ENCODE results near the gene FAU. TPM values are rescaled to one million over a fixed set of nuclear protein-coding genes. Genes with fewer than 3 reads are reported as not detected.

Gene FAU
- total and polyA plus RNA-seq, 2 of the 13 experiments (the other 11 are each of a cell fraction or from before 2014, with no cell fraction given), result 374 to 869 TPM

- TF ChIP-seq CREM (IDR thresholded peaks at IDR 0.05) (peak; percentile 80), CREM (CRISPR knock-in tag; IDR thresholded peaks at IDR 0.05) (no peak), ZNF441 (CRISPR knock-in tag; IDR thresholded peaks at IDR 0.05; ENCODE audit: borderline replicate concordance) (0 out of 2 replicates have a peak, but pooled peaks have one; percentile 10), PHF20 (CRISPR knock-in tag; IDR thresholded peaks at IDR 0.05) (peak; percentile 75; the same call in 1 of the 2 replicates), ZNF598 (CRISPR knock-in tag; IDR thresholded peaks at IDR 0.05; ENCODE audit: borderline replicate concordance) (peak; percentile 72; the same call in 1 of the 2 replicates), ATM (IDR thresholded peaks at IDR 0.05; ENCODE audit: borderline replicate concordance) (no peak), ZNF614 (CRISPR knock-in tag; IDR thresholded peaks at IDR 0.05; ENCODE audit: borderline replicate concordance) (no peak), ZNF660 (CRISPR knock-in tag; IDR thresholded peaks at IDR 0.05; ENCODE audit: borderline replicate concordance, low read depth) (no peak), SNRNP70 (IDR thresholded peaks at IDR 0.05; ENCODE audit: low read depth, low read length) (no peak), JUNB (CRISPR knock-in tag; IDR thresholded peaks at IDR 0.05; ENCODE audit: borderline replicate concordance) (no peak), POGZ (CRISPR knock-in tag; IDR thresholded peaks at IDR 0.05) (peak; percentile 67; the same call in 1 of the 2 replicates), RORA (CRISPR knock-in tag; IDR thresholded peaks at IDR 0.05) (no peak), CTCF (CRISPR knock-in tag; IDR thresholded peaks at IDR 0.05) (peak; percentile 24), PLRG1 (conservative IDR thresholded peaks at IDR 0.05) (no peak), HNRNPK (IDR thresholded peaks at IDR 0.05; ENCODE audit: low read depth, low read length, poor library complexity, severe bottlenecking) (peak; percentile 47), FOXA3 (CRISPR knock-in tag; IDR thresholded peaks at IDR 0.05) (no peak; the same call in 1 of the 2 replicates), TOE1 (CRISPR knock-in tag; IDR thresholded peaks at IDR 0.05) (no peak), RARG (CRISPR knock-in tag; IDR thresholded peaks at IDR 0.05; ENCODE audit: low read depth) (no peak; the same call in 1 of the 2 replicates), ZNF629 (CRISPR knock-in tag; conservative IDR thresholded peaks at IDR 0.05) (0 out of 2 replicates have a peak, but pooled peaks have one; percentile 16), POLR2G (IDR thresholded peaks at IDR 0.05; ENCODE audit: low read depth, low read length) (peak; percentile 77), RARA (CRISPR knock-in tag; IDR thresholded peaks at IDR 0.05) (no peak), ZNF746 (CRISPR knock-in tag; IDR thresholded peaks at IDR 0.05) (no peak), ZNF530 (CRISPR knock-in tag; IDR thresholded peaks at IDR 0.05; ENCODE audit: low read depth) (no peak), ZNF879 (CRISPR knock-in tag; IDR thresholded peaks at IDR 0.05) (no peak)
- TF ChIP-seq, protein P1, sequence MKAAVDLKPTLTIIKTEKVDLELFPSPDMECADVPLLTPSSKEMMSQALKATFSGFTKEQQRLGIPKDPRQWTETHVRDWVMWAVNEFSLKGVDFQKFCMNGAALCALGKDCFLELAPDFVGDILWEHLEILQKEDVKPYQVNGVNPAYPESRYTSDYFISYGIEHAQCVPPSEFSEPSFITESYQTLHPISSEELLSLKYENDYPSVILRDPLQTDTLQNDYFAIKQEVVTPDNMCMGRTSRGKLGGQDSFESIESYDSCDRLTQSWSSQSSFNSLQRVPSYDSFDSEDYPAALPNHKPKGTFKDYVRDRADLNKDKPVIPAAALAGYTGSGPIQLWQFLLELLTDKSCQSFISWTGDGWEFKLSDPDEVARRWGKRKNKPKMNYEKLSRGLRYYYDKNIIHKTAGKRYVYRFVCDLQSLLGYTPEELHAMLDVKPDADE (CRISPR knock-in tag; IDR thresholded peaks at IDR 0.05), result 0 out of 2 replicates have a peak, but pooled peaks have one; percentile 12
- TF ChIP-seq, protein P2, sequence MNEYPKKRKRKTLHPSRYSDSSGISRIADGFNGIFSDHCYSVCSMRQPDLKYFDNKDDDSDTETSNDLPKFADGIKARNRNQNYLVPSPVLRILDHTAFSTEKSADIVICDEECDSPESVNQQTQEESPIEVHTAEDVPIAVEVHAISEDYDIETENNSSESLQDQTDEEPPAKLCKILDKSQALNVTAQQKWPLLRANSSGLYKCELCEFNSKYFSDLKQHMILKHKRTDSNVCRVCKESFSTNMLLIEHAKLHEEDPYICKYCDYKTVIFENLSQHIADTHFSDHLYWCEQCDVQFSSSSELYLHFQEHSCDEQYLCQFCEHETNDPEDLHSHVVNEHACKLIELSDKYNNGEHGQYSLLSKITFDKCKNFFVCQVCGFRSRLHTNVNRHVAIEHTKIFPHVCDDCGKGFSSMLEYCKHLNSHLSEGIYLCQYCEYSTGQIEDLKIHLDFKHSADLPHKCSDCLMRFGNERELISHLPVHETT (CRISPR knock-in tag; conservative IDR thresholded peaks at IDR 0.05), result peak; percentile 94
- TF ChIP-seq, protein P3, sequence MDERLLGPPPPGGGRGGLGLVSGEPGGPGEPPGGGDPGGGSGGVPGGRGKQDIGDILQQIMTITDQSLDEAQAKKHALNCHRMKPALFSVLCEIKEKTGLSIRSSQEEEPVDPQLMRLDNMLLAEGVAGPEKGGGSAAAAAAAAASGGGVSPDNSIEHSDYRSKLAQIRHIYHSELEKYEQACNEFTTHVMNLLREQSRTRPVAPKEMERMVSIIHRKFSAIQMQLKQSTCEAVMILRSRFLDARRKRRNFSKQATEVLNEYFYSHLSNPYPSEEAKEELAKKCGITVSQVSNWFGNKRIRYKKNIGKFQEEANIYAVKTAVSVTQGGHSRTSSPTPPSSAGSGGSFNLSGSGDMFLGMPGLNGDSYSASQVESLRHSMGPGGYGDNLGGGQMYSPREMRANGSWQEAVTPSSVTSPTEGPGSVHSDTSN (CRISPR knock-in tag; IDR thresholded peaks at IDR 0.05), result peak; percentile 18; the same call in 1 of the 2 replicates
Measured at GRCh38 chr11:65134240-65134951, 12.5 kb upstream of the FAU start, which contains the start of gene SYVN1 (continued).

All from HepG2 (cell line).